AG04449 (cell line): Measurements from ENCODE around the gene TCHH.

Experiments
- CTCF ChIA-PET: fragments of 350-600 bp; formaldehyde crosslinking; extraction: SDS; loops from one replicate; lab custom pipeline; 2021; ENCODE audit warnings: antibody characterized with exemption; lab: Yijun Ruan, JAX
- POLR2A ChIA-PET: fragments of 400-600, 350-600 bp; formaldehyde crosslinking; extraction: SDS; loops from one replicate; lab custom pipeline; 2020; ENCODE audit warnings: antibody characterized with exemption, inconsistent platforms; lab: Yijun Ruan, JAX
- DNase-seq: peaks from one replicate; pipeline ENCODE4 v3.0.0-alpha.2; 2010; ENCODE audit warnings: low read depth, low spot score
- H3K4me3 ChIP-seq: 2 replicates; pipeline ENCODE4 v1.5.1; 2011; ENCODE audit warnings: low read depth, mild to moderate bottlenecking, control low read depth, low read length
- CTCF ChIP-seq: IDR thresholded peaks from one replicate; pipeline ENCODE4 v1.5.1; 2011; ENCODE audit warnings: mild to moderate bottlenecking, moderate library complexity, low read length, control low read depth, inconsistent platforms; ENCODE audit not compliant: insufficient read depth; ENCODE audit errors: missing control alignments

The TCHH gene, protein sequence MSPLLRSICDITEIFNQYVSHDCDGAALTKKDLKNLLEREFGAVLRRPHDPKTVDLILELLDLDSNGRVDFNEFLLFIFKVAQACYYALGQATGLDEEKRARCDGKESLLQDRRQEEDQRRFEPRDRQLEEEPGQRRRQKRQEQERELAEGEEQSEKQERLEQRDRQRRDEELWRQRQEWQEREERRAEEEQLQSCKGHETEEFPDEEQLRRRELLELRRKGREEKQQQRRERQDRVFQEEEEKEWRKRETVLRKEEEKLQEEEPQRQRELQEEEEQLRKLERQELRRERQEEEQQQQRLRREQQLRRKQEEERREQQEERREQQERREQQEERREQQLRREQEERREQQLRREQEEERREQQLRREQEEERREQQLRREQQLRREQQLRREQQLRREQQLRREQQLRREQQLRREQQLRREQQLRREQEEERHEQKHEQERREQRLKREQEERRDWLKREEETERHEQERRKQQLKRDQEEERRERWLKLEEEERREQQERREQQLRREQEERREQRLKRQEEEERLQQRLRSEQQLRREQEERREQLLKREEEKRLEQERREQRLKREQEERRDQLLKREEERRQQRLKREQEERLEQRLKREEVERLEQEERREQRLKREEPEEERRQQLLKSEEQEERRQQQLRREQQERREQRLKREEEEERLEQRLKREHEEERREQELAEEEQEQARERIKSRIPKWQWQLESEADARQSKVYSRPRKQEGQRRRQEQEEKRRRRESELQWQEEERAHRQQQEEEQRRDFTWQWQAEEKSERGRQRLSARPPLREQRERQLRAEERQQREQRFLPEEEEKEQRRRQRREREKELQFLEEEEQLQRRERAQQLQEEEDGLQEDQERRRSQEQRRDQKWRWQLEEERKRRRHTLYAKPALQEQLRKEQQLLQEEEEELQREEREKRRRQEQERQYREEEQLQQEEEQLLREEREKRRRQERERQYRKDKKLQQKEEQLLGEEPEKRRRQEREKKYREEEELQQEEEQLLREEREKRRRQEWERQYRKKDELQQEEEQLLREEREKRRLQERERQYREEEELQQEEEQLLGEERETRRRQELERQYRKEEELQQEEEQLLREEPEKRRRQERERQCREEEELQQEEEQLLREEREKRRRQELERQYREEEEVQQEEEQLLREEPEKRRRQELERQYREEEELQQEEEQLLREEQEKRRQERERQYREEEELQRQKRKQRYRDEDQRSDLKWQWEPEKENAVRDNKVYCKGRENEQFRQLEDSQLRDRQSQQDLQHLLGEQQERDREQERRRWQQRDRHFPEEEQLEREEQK (N-terminal part only)

DNA sequence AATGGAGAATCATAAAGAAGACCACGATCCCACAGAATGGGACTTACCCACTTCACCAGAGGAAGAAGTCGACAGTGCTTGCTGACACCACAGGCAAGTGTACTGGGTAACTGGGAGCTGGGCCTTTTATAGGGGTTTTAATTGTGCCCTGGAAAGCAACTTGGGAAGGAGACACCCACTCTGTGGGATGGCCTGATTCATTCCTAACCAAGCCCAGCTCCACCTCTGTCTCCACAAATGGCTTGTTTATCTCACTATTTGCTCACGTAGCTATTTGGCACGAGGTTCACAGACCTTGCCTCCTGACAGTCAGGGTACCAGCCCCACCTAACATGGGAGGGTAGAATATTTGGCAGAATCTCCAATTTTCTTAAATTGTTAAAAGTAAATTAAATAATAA is at the start of gene TCHH:
Gene TCHH (minus strand): TSS at position 101 of the 400 bp plus-strand sequence. CDS start 1,364 bp downstream, outside the sequence.
- CTCF ChIA-PET: no interaction called here
- TF ChIP-seq CTCF: no peak
- H3K4me3 ChIP-seq: no peak within 1 kb of the TSS
- POLR2A ChIA-PET: no interaction called here
- no peak for DNase-seq

GRCh38 chr1:152164517-152165136 is 49.4 kb upstream of the TCHH start:
- ChIA-PET CTCF (interaction anchor here (0.7 to 1.6 kb wide), 6 partner anchors 15 to 111 kb away, joined by 3 to 5 read pairs (median 3); no protein-coding TSS in a partner anchor), POLR2A (no interaction called here)
- TF ChIP-seq CTCF: no peak
- no peak for DNase-seq
- H3K4me3 ChIP-seq: no peak overlapping the region

GRCh38 chr1:152162792-152163463 is 47.7 kb upstream of the TCHH start:
- CTCF ChIA-PET: interaction anchor here (0.9 to 1.9 kb wide), 5 partner anchors 9 to 110 kb away, joined by 3 to 11 read pairs (median 4); no protein-coding TSS in a partner anchor
- POLR2A ChIA-PET: no interaction called here
- DNase-seq: peak; percentile 76
- H3K4me3 ChIP-seq: no peak overlapping the region
- no peak for TF ChIP-seq CTCF

DNA sequence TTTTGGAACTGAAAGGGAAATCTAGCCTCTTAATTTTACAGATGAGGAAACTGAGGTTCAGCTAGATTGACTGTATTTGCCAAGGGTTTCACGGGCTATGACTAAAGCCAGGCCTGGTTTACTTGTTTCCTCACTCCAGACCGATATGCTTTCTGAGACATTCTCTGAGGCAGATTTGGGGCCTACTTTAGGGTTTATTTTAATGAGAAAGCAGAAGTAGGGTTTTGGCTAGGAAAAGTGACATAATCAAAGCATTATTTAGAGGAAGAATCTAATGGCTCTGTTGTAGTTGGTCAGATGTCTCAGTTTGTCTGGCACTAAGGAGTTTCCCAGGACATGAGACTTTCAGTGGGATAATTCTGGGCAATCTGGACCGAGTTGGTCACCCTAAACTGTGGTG is 45.3 kb upstream of the TCHH start:
- POLR2A ChIA-PET: no interaction called here
- no peak for TF ChIP-seq CTCF
- H3K4me3 ChIP-seq: no peak overlapping the region
- CTCF ChIA-PET: interaction anchor here (0.8 to 4.8 kb wide), 5 partner anchors 8 to 299 kb away, joined by 3 to 32 read pairs (median 5); no protein-coding TSS in a partner anchor
- no peak for DNase-seq

GRCh38 chr1:152159144-152159543 is 43.9 kb upstream of the TCHH start, which contains the start of gene RPTN:
Gene RPTN, minus strand, starts transcription at chr1:152159228. Its CDS starts 1,339 bp downstream, at chr1:152157889.
- TF ChIP-seq CTCF: no peak
- ChIA-PET POLR2A (no interaction called here), CTCF (interaction anchor here (0.9 to 4.8 kb wide), 8 partner anchors 9 to 106 kb away, joined by 3 to 32 read pairs (median 4); no protein-coding TSS in a partner anchor)
- no peak for DNase-seq
- no peak within 1 kb of the TSS for H3K4me3 ChIP-seq
